D721Med (cell line): ENCODE measurements around the gene RNF144B.

Experiments used
- DNase-seq: peaks from one replicate; pipeline ENCODE4 v3.0.0; 2011; ENCODE audit warnings: low spot score; ENCODE audit not compliant: insufficient read length
- FAIRE-seq: peaks from 2 replicates; lab custom pipeline; 2011; peaks lifted over from hg19 to GRCh38; lab: Jason Lieb, UNC
- CTCF ChIP-seq: IDR thresholded peaks from 2 replicates; pipeline ENCODE4 v1.5.1; 2012; ENCODE audit warnings: mild to moderate bottlenecking, control low read depth; ENCODE audit not compliant: insufficient read depth; ENCODE audit errors: missing control alignments

RNF144B gene

GRCh38 chr6:18388271-18388670 lies 1.1 kb downstream of the RNF144B start:
- TF ChIP-seq CTCF: no peak
- FAIRE-seq (no peak), DNase-seq (no peak)

- FAIRE-seq: no peak
- no peak for DNase-seq
- no peak for TF ChIP-seq CTCF
These were observed 1.8 kb downstream of the RNF144B start for GRCh38 chr6:18388942-18389341.

GRCh38 chr6:18389479-18389878 lies 2.3 kb downstream of the RNF144B start:
- no peak for DNase-seq
- no peak for FAIRE-seq
- TF ChIP-seq CTCF: no peak

GRCh38 chr6:18390476-18390875 lies 3.3 kb downstream of the RNF144B start:
- no peak for TF ChIP-seq CTCF
- FAIRE-seq: no peak
- no peak for DNase-seq

- no peak for TF ChIP-seq CTCF
- no peak for FAIRE-seq
- no peak for DNase-seq
These were observed 3.9 kb downstream of the RNF144B start for GRCh38 chr6:18391023-18391422.

- no peak for TF ChIP-seq CTCF
- no peak for FAIRE-seq
These were observed 5.3 kb downstream of the RNF144B start for GRCh38 chr6:18392346-18392877.

GRCh38 chr6:18393698-18394097 lies 6.5 kb downstream of the RNF144B start:
- TF ChIP-seq CTCF: no peak
- DNase-seq: no peak
- FAIRE-seq: no peak

More at GRCh38 chr6:18392346-18392877, 5.3 kb downstream of the RNF144B start:
- DNase-seq: no peak
